CD4-positive, alpha-beta T cell treated with Interleukin-15 for 1 hour (primary cell): ENCODE data around the gene ATP8A2.

Experiments
- DNase-seq: peaks from one replicate; pipeline ENCODE4 v3.0.0-alpha.2; 2020

Gene ATP8A2

GRCh38 chr13:25898991-25899390, 527.2 kb downstream of the ATP8A2 start:
- DNase-seq = no peak

- no peak for DNase-seq
Measured at GRCh38 chr13:25899464-25899863, 527.7 kb downstream of the ATP8A2 start.

- DNase-seq = no peak
Measured at GRCh38 chr13:25899952-25900351, 528.2 kb downstream of the ATP8A2 start.

GRCh38 chr13:25901460-25902376, 529.9 kb downstream of the ATP8A2 start:
- DNase-seq = peak; percentile 31

- no peak for DNase-seq
Measured at GRCh38 chr13:25902455-25902854, 530.7 kb downstream of the ATP8A2 start.

- no peak for DNase-seq
Measured at GRCh38 chr13:25902891-25903341, 531.1 kb downstream of the ATP8A2 start.

- no peak for DNase-seq
Measured at GRCh38 chr13:25904830-25905229, 533.1 kb downstream of the ATP8A2 start.

- DNase-seq = no peak
Measured at GRCh38 chr13:25905611-25906010, 533.8 kb downstream of the ATP8A2 start.

- DNase-seq = no peak
Measured at GRCh38 chr13:25906191-25906661, 534.5 kb downstream of the ATP8A2 start.

- no peak for DNase-seq
Measured at GRCh38 chr13:25908366-25908765, 536.6 kb downstream of the ATP8A2 start.

- no peak for DNase-seq
Measured at GRCh38 chr13:25910243-25910642, 538.5 kb downstream of the ATP8A2 start.

GRCh38 chr13:25910991-25911419, 539.2 kb downstream of the ATP8A2 start:
- DNase-seq = no peak

- no peak for DNase-seq
Measured at GRCh38 chr13:25912961-25913360, 541.2 kb downstream of the ATP8A2 start.

GRCh38 chr13:25915840-25916518, 544.2 kb downstream of the ATP8A2 start:
- DNase-seq = no peak

- no peak for DNase-seq
Measured at GRCh38 chr13:25920277-25920676, 548.5 kb downstream of the ATP8A2 start.

GRCh38 chr13:25920931-25921330, 549.2 kb downstream of the ATP8A2 start:
- DNase-seq = no peak

GRCh38 chr13:25922376-25922775, 550.6 kb downstream of the ATP8A2 start:
- DNase-seq = no peak

- no peak for DNase-seq
Measured at GRCh38 chr13:25923217-25924085, 551.7 kb downstream of the ATP8A2 start.

GRCh38 chr13:25927363-25927762, 555.6 kb downstream of the ATP8A2 start:
- no peak for DNase-seq

- no peak for DNase-seq
Measured at GRCh38 chr13:25927932-25928331, 556.2 kb downstream of the ATP8A2 start.

- DNase-seq = no peak
Measured at GRCh38 chr13:25928941-25929505, 557.2 kb downstream of the ATP8A2 start.

- no peak for DNase-seq
Measured at GRCh38 chr13:25929816-25930215, 558.0 kb downstream of the ATP8A2 start.

GRCh38 chr13:25930653-25931052, 558.9 kb downstream of the ATP8A2 start:
- no peak for DNase-seq
